ENCODE data around the gene LRRC55.

The LRRC55 gene

GRCh38 chr11:57202281-57202680 is 20.5 kb downstream of the LRRC55 start:
- DNase-seq (ENCODE audit: low read depth, low spot score): no peak

GRCh38 chr11:57203359-57203758 is 21.6 kb downstream of the LRRC55 start:
- no peak for DNase-seq (ENCODE audit: low read depth, low spot score)

GRCh38 chr11:57203882-57204480 is 22.2 kb downstream of the LRRC55 start:
- DNase-seq (ENCODE audit: low read depth, low spot score): no peak

- no peak for DNase-seq (ENCODE audit: low read depth, low spot score)
Observed at GRCh38 chr11:57205041-57205641, 23.4 kb downstream of the LRRC55 start.

GRCh38 chr11:57207168-57207567 is 25.4 kb downstream of the LRRC55 start:
- DNase-seq (ENCODE audit: low read depth, low spot score): no peak

DNA sequence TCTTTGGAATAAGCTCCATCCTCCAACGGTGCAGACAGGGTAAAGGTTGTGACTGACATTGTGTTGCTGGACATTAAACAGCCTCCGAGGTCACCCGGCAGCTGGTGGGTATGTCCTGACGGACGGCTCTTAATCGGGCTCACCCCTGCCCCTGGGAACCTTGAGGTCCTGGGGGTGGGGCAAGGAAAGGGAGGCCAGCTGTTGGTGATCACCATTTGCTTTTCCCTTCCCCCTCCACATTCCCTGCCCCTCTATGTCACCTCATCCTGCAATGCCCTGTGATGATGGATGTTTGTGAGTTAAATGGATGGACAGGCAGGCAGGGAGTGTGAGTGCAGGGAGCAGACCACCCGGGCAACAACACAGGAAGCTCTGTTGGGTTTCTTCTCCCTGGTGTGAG is 29.0 kb downstream of the LRRC55 start:
- no peak for DNase-seq (ENCODE audit: low read depth, low spot score)

DNA sequence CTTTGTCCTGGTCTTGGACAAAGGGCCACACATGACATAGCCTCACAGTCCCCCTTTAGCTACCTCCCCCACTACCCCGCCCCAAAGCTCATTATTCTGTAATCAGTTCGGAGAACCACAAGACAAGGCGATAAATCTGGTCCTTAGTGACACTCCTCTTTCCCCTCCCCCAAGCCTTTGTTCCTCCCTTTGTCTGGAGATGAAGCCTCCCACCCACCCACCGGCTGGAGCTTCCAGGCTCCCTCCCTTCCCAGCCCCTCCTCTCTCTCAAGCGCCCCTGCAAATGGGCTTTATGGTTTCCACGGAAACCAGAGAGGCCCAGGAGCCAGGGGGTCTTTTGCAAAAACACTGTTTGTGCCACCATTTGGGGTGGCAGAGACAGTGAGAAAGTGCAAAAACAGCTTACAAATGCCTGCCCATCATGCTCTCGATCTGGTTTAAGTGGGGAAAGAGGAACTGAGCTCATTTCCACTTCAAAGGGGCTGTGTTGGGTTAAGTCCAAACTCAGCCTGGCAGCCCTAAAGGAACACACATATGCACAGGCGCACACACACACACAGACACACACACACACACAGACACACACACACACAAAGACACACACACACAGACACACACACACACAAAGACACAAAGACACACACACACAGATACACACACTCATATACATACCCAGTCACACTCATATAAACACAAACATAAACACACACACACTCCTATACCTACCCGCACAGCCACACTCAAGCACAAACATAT is 31.8 kb downstream of the LRRC55 start:
- no peak for DNase-seq (ENCODE audit: low read depth, low spot score)

DNA sequence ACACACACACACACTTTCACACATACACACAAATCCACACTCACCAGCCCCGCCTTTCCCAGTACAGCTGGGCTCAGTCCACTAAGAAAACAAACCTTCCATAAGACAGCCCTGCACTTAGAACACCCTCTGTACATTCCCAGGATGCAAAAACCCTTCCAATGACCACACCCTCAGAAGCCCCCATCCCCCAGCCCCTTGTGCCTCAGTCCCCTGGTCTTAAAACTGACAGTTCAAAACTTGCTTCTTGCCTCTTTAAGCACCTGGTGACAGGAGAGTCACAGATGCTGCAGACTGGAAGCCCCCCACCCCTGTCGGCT is 32.3 kb downstream of the LRRC55 start:
- no peak for DNase-seq (ENCODE audit: low read depth, low spot score)

GRCh38 chr11:57214494-57214893 is 32.7 kb downstream of the LRRC55 start:
- DNase-seq (ENCODE audit: low read depth, low spot score): no peak

DNA sequence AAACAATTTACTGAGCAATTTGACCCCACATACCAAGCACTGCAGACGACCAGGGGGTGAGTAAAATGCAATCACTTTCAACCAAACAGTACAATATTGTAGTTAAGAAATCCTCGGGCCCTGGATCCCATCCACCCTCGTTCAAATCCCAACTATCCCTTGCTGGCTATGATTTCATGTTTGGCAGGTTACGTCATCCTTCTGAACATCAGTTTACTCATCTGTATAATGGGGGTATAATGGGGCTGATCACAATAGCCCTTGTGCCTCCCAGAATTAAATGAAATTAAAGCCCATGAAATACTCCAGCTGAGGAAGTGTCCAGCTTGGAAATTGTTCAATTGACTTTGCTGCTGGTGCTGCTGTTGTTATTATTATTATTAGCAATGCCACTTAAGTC is 34.7 kb downstream of the LRRC55 start:
- no peak for DNase-seq (ENCODE audit: low read depth, low spot score)

- no peak for DNase-seq (ENCODE audit: low read depth, low spot score)
Observed at GRCh38 chr11:57217053-57217452, 35.3 kb downstream of the LRRC55 start.

GRCh38 chr11:57219021-57219627 is 37.4 kb downstream of the LRRC55 start:
- DNase-seq (ENCODE audit: low read depth, low spot score): no peak

DNA sequence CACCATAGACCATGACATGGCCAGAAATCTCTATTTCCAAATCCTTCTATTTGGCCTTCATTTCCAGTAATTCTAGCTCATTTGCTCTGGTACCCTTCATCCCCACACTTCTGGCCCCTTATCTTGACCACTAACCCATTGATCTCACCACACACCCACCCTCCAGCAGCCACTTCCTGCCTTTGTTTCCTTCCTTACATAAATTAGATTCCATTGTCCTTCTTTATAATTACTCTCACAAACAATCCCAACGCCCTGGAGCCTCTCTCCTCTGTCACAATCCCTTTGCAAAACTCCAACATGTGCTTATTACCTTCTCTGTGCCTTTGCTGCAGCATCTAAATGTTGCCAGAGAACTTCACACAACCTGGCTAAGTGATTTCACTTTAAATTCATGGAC is 40.5 kb downstream of the LRRC55 start:
- no peak for DNase-seq (ENCODE audit: low read depth, low spot score)

DNA sequence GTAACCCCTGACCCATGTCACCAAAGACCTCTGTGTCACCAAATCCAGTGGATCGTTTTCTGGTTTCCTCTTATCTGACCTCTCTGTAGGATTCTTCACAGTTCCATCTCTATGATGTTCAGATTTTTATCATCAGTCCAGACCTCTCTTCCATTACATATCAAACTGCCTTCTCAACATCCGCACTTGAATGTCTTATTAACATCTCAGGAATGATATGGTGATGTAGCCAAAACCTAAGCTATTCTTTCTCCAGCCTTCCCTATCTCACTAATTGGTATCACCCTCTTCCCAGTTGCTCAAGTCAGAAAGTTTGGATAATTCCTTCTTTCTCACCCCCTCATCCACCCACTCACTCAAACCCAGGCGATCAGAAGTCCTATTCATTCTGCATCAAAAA is 41.8 kb downstream of the LRRC55 start:
- DNase-seq (ENCODE audit: low read depth, low spot score): no peak

GRCh38 chr11:57224128-57224527 is 42.4 kb downstream of the LRRC55 start:
- no peak for DNase-seq (ENCODE audit: low read depth, low spot score)

DNA sequence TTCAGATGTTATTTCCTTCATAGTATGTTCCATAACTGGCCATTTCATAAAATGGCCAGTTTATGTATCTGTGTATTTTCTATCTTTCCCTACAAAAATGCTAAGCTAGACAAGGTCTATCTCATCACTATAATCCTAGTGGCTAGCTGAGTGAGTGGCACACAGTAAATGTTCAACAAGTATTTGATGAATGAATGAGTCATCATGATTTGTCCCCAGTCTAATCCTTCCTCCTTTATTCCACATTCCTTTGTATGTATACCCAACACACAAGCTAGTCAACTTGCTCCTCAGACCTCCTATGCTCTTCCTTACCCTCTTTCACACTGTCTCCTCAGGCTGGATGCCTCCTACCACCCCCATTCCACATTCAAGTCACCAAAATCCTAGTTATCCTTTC is 42.8 kb downstream of the LRRC55 start:
- DNase-seq (ENCODE audit: low read depth, low spot score): no peak

- no peak for DNase-seq (ENCODE audit: low read depth, low spot score)
Observed at GRCh38 chr11:57228600-57228999, 46.8 kb downstream of the LRRC55 start.

GRCh38 chr11:57230316-57230715 is 48.6 kb downstream of the LRRC55 start:
- DNase-seq (ENCODE audit: low read depth, low spot score): no peak

GRCh38 chr11:57230791-57231538 is 49.2 kb downstream of the LRRC55 start:
- DNase-seq (ENCODE audit: low read depth, low spot score): no peak

GRCh38 chr11:57231539-57232253 is 49.9 kb downstream of the LRRC55 start:
- DNase-seq (ENCODE audit: low read depth, low spot score): no peak

- DNase-seq (ENCODE audit: low read depth, low spot score): no peak
Observed at GRCh38 chr11:57233702-57234101, 51.9 kb downstream of the LRRC55 start.

Data from brain pericyte (primary cell).